Activated naive CD8-positive, alpha-beta T cell treated with anti-CD3 and anti-CD28 coated beads, Interleukin-2, amount 50 U/mL, for 24 hours (primary cell): ENCODE data around the gene ITFG2.

Source experiments
- ATAC-seq: fragments of 150-1000 bp; cut with Tn5 transposase; one replicate; pipeline ENCODE4 v1.10.0; 2021
- DNase-seq: peaks from one replicate; pipeline ENCODE4 v3.0.0; 2021
- H3K27ac Mint-ChIP-seq: one replicate; pipeline ENCODE4 v1.8.0; 2021; ENCODE audit warnings: mild to moderate bottlenecking, mixed read lengths
- H3K27me3 Mint-ChIP-seq: one replicate; pipeline ENCODE4 v1.8.0; 2021; ENCODE audit warnings: mixed read lengths
- H3K36me3 Mint-ChIP-seq: one replicate; pipeline ENCODE4 v1.8.0; 2021; ENCODE audit warnings: low read depth, mixed read lengths
- H3K4me1 Mint-ChIP-seq: one replicate; pipeline ENCODE4 v1.8.0; 2021; ENCODE audit warnings: mixed read lengths
- H3K4me3 Mint-ChIP-seq: one replicate; pipeline ENCODE4 v1.8.0; 2021; ENCODE audit warnings: mild to moderate bottlenecking, moderate library complexity, mixed read lengths
- H3K9me3 Mint-ChIP-seq: one replicate; pipeline ENCODE4 v1.8.0; 2021; ENCODE audit warnings: mixed read lengths

ITFG2 gene

GRCh38 chr12:2804393-2805142 is 7.9 kb upstream of the ITFG2 start:
- peaks cover 16% of the 10 kb centered on the region for H3K4me1 Mint-ChIP-seq
- ATAC-seq, result no peak
- H3K4me3 Mint-ChIP-seq, result no peak overlapping the region
- peak overlapping the region; percentile 49 for H3K27ac Mint-ChIP-seq
- no peaks in the 10 kb centered on the region for H3K27me3 Mint-ChIP-seq
- peaks cover 64% of the 10 kb centered on the region for H3K36me3 Mint-ChIP-seq
- no peak for DNase-seq
- H3K9me3 Mint-ChIP-seq, result no peaks in the 10 kb centered on the region

GRCh38 chr12:2805143-2805520 is 7.3 kb upstream of the ITFG2 start:
- Mint-ChIP-seq H3K4me3 (no peak overlapping the region), H3K36me3 (peaks cover 59% of the 10 kb centered on the region), H3K27ac (no peak overlapping the region), H3K4me1 (peaks cover 16% of the 10 kb centered on the region), H3K27me3 (no peaks in the 10 kb centered on the region), H3K9me3 (no peaks in the 10 kb centered on the region)
- ATAC-seq, result no peak
- DNase-seq, result no peak

GRCh38 chr12:2806700-2807099 is 5.8 kb upstream of the ITFG2 start:
- no peak overlapping the region for H3K27ac Mint-ChIP-seq
- no peaks in the 10 kb centered on the region for H3K9me3 Mint-ChIP-seq
- no peaks in the 10 kb centered on the region for H3K27me3 Mint-ChIP-seq
- DNase-seq (no peak), ATAC-seq (no peak)
- H3K36me3 Mint-ChIP-seq, result peaks cover 44% of the 10 kb centered on the region
- H3K4me1 Mint-ChIP-seq, result peaks cover 19% of the 10 kb centered on the region
- no peak overlapping the region for H3K4me3 Mint-ChIP-seq

- DNase-seq, result no peak
- Mint-ChIP-seq H3K9me3 (no peaks in the 10 kb centered on the region), H3K4me1 (peaks cover 32% of the 10 kb centered on the region), H3K36me3 (peaks cover 19% of the 10 kb centered on the region), H3K4me3 (peak overlapping the region; percentile 100), H3K27ac (no peak overlapping the region), H3K27me3 (no peaks in the 10 kb centered on the region)
- no peak for ATAC-seq
Measured at GRCh38 chr12:2811801-2812200, 667 bp upstream of the ITFG2 start.

GRCh38 chr12:2813214-2814185 is 1.0 kb downstream of the ITFG2 start:
- Mint-ChIP-seq H3K27ac (peak overlapping the region; percentile 100), H3K27me3 (no peaks in the 10 kb centered on the region), H3K9me3 (no peaks in the 10 kb centered on the region), H3K4me1 (peaks cover 36% of the 10 kb centered on the region), H3K4me3 (peak overlapping the region; percentile 100), H3K36me3 (peaks cover 27% of the 10 kb centered on the region)
- DNase-seq, result peak; percentile 58
- ATAC-seq, result peak; percentile 50

GRCh38 chr12:2819810-2820209 is 7.3 kb downstream of the ITFG2 start:
- H3K36me3 Mint-ChIP-seq, result peaks cover 48% of the 10 kb centered on the region
- H3K27ac Mint-ChIP-seq, result no peak overlapping the region
- peaks cover 21% of the 10 kb centered on the region for H3K4me1 Mint-ChIP-seq
- H3K9me3 Mint-ChIP-seq, result no peaks in the 10 kb centered on the region
- H3K4me3 Mint-ChIP-seq, result no peak overlapping the region
- DNase-seq, result no peak
- no peak for ATAC-seq
- no peaks in the 10 kb centered on the region for H3K27me3 Mint-ChIP-seq

- Mint-ChIP-seq H3K9me3 (no peaks in the 10 kb centered on the region), H3K4me3 (no peak overlapping the region), H3K36me3 (peaks cover 51% of the 10 kb centered on the region), H3K27me3 (no peaks in the 10 kb centered on the region), H3K27ac (no peak overlapping the region), H3K4me1 (peaks cover 16% of the 10 kb centered on the region)
- no peak for ATAC-seq
- no peak for DNase-seq
Measured at GRCh38 chr12:2820432-2820831, 8.0 kb downstream of the ITFG2 start.

GRCh38 chr12:2823483-2823882 is 11.0 kb downstream of the ITFG2 start:
- no peaks in the 10 kb centered on the region for H3K27me3 Mint-ChIP-seq
- H3K4me3 Mint-ChIP-seq, result no peak overlapping the region
- DNase-seq (no peak), ATAC-seq (no peak)
- H3K36me3 Mint-ChIP-seq, result peaks cover 40% of the 10 kb centered on the region
- no peaks in the 10 kb centered on the region for H3K9me3 Mint-ChIP-seq
- H3K27ac Mint-ChIP-seq, result no peak overlapping the region
- peaks cover 8% of the 10 kb centered on the region for H3K4me1 Mint-ChIP-seq

- no peak overlapping the region for H3K27ac Mint-ChIP-seq
- H3K4me1 Mint-ChIP-seq, result peaks cover 8% of the 10 kb centered on the region
- H3K4me3 Mint-ChIP-seq, result no peak overlapping the region
- H3K36me3 Mint-ChIP-seq, result peaks cover 45% of the 10 kb centered on the region
- no peaks in the 10 kb centered on the region for H3K9me3 Mint-ChIP-seq
- ATAC-seq (no peak), DNase-seq (no peak)
- H3K27me3 Mint-ChIP-seq, result no peaks in the 10 kb centered on the region
Measured at GRCh38 chr12:2824541-2824940, 12.1 kb downstream of the ITFG2 start.

- no peak overlapping the region for H3K4me3 Mint-ChIP-seq
- peaks cover 8% of the 10 kb centered on the region for H3K4me1 Mint-ChIP-seq
- no peaks in the 10 kb centered on the region for H3K27me3 Mint-ChIP-seq
- peaks cover 42% of the 10 kb centered on the region for H3K36me3 Mint-ChIP-seq
- DNase-seq (no peak), ATAC-seq (no peak)
- no peak overlapping the region for H3K27ac Mint-ChIP-seq
- H3K9me3 Mint-ChIP-seq, result no peaks in the 10 kb centered on the region
Measured at GRCh38 chr12:2825132-2825531, 12.7 kb downstream of the ITFG2 start.

GRCh38 chr12:2826036-2826435 is 13.6 kb downstream of the ITFG2 start:
- Mint-ChIP-seq H3K36me3 (peaks cover 43% of the 10 kb centered on the region), H3K27ac (no peak overlapping the region), H3K4me1 (peaks cover 8% of the 10 kb centered on the region), H3K9me3 (no peaks in the 10 kb centered on the region), H3K4me3 (no peak overlapping the region), H3K27me3 (no peaks in the 10 kb centered on the region)
- ATAC-seq (no peak), DNase-seq (no peak)

GRCh38 chr12:2826721-2827515 is 14.4 kb downstream of the ITFG2 start:
- no peaks in the 10 kb centered on the region for H3K9me3 Mint-ChIP-seq
- DNase-seq (no peak), ATAC-seq (no peak)
- peaks cover 8% of the 10 kb centered on the region for H3K4me1 Mint-ChIP-seq
- peaks cover 43% of the 10 kb centered on the region for H3K36me3 Mint-ChIP-seq
- no peak overlapping the region for H3K4me3 Mint-ChIP-seq
- no peak overlapping the region for H3K27ac Mint-ChIP-seq
- no peaks in the 10 kb centered on the region for H3K27me3 Mint-ChIP-seq

GRCh38 chr12:2829275-2829674 is 16.8 kb downstream of the ITFG2 start:
- Mint-ChIP-seq H3K9me3 (no peaks in the 10 kb centered on the region), H3K4me1 (peaks cover 2% of the 10 kb centered on the region), H3K36me3 (peaks cover 29% of the 10 kb centered on the region), H3K27me3 (no peaks in the 10 kb centered on the region), H3K4me3 (no peak overlapping the region), H3K27ac (no peak overlapping the region)
- no peak for DNase-seq
- ATAC-seq, result no peak

GRCh38 chr12:2832550-2833127 is 20.2 kb downstream of the ITFG2 start:
- peaks cover 2% of the 10 kb centered on the region for H3K4me1 Mint-ChIP-seq
- DNase-seq (no peak), ATAC-seq (no peak)
- H3K27ac Mint-ChIP-seq, result no peak overlapping the region
- no peaks in the 10 kb centered on the region for H3K9me3 Mint-ChIP-seq
- peaks cover 23% of the 10 kb centered on the region for H3K36me3 Mint-ChIP-seq
- H3K27me3 Mint-ChIP-seq, result no peaks in the 10 kb centered on the region
- H3K4me3 Mint-ChIP-seq, result no peak overlapping the region
